PC-9 (cell line): ENCODE data around the gene COL5A1. TPM values are rescaled to one million over a fixed set of nuclear protein-coding genes. Genes with fewer than 3 reads are reported as not detected.

ENCODE experiments used
- BruUV-seq: library from RNA; stranded (reverse); fragments of 400-500 nt; replicated peaks from 2 replicates; lab custom pipeline; 2021; lab: Mats Ljungman, UMichigan
- CTCF ChIA-PET: fragments of 300-600 bp; sonication (Branson Sonifier 250); formaldehyde crosslinking; loops from one replicate; lab custom pipeline; 2022; ENCODE audit warnings: antibody characterized with exemption; lab: Charles Lee
- POLR2A ChIA-PET: fragments of 300-600 bp; sonication (Branson Sonifier 250); formaldehyde crosslinking; loops from one replicate; lab custom pipeline; 2022; ENCODE audit warnings: antibody characterized with exemption; ENCODE audit not compliant: unreplicated experiment; lab: Charles Lee
- DNase-seq, 2 experiments: peaks; one replicate each; pipeline versions ENCODE4 v3.0.0 to v3.0.0-alpha.2; 2015 to 2022; ENCODE audit warnings: mixed read lengths in 1 of 2
- H2AFZ ChIP-seq: fragments of 200-600 bp; sonication (generic); 2 replicates; pipeline ENCODE4 v1.8.1; 2017; ENCODE audit warnings: antibody characterized with exemption
- H3F3A ChIP-seq: fragments of 200-600 bp; sonication (generic); 2 replicates; pipeline ENCODE4 v1.8.1; 2017; ENCODE audit warnings: antibody characterized with exemption, mild to moderate bottlenecking, low read depth; ENCODE audit not compliant: insufficient read depth
- H3K27ac ChIP-seq: fragments of 200-600 bp; sonication (generic); 2 replicates; pipeline ENCODE4 v1.6.1; 2016; ENCODE audit warnings: mixed run types
- H3K27me3 ChIP-seq: fragments of 200-600 bp; sonication (generic); 2 replicates; pipeline ENCODE4 v1.6.1; 2016; ENCODE audit warnings: low read depth, mixed run types; ENCODE audit not compliant: insufficient read depth
- H3K36me3 ChIP-seq: fragments of 200-600 bp; sonication (generic); 2 replicates; pipeline ENCODE4 v1.6.1; 2016; ENCODE audit warnings: low read depth, mixed run types
- H3K4me1 ChIP-seq: fragments of 200-600 bp; sonication (generic); replicated peaks from 2 replicates; pipeline ENCODE4 v1.6.1; 2016; ENCODE audit warnings: mixed run types; ENCODE audit not compliant: insufficient read depth
- H3K4me2 ChIP-seq: fragments of 200-600 bp; sonication (generic); 2 replicates; pipeline ENCODE4 v1.6.1; 2017; ENCODE audit warnings: mixed run types
- H3K4me3 ChIP-seq: fragments of 200-600 bp; sonication (generic); 2 replicates; pipeline ENCODE4 v1.6.1; 2016; ENCODE audit warnings: mixed run types
- H3K79me2 ChIP-seq: fragments of 200-600 bp; sonication (generic); 2 replicates; pipeline ENCODE4 v1.6.1; 2017; ENCODE audit warnings: low read depth, mixed run types
- H3K9me2 ChIP-seq: fragments of 200-600 bp; sonication (generic); 2 replicates; pipeline ENCODE4 v1.8.1; 2017; ENCODE audit warnings: mild to moderate bottlenecking; ENCODE audit not compliant: insufficient read depth
- H3K9me3 ChIP-seq: fragments of 200-600 bp; sonication (generic); 2 replicates; pipeline ENCODE4 v1.8.1; 2016; ENCODE audit warnings: low read depth; ENCODE audit not compliant: insufficient read depth
- H4K20me1 ChIP-seq: fragments of 200-600 bp; sonication (generic); 2 replicates; pipeline ENCODE4 v1.8.1; 2017; ENCODE audit not compliant: insufficient read depth
- CTCF ChIP-seq: fragments of 200-600 bp; sonication (generic); conservative IDR thresholded peaks from 2 replicates; pipeline ENCODE4 v1.6.1; 2017; ENCODE audit warnings: mixed run types, antibody characterized with exemption, mild to moderate bottlenecking, moderate library complexity
- EZH2 ChIP-seq: fragments of 200-600 bp; sonication (generic); IDR thresholded peaks from 2 replicates; pipeline ENCODE4 v1.8.0; 2017; ENCODE audit warnings: antibody characterized with exemption, low read depth
- intact Hi-C: fragments of 100-400 bp; cut with micrococcal nuclease; formaldehyde crosslinking; loops from one replicate; pipeline ENCODE4 v1.10.0; 2022; ENCODE audit not compliant: unreplicated experiment
- total RNA-seq: library from RNA; stranded (reverse); gene quantifications from 2 replicates; pipeline ENCODE4 v1.2.3, GENCODE V29; 2021

COL5A1 gene
- total RNA-seq, 1 experiment from 2014 or later, result 15.2 TPM

GRCh38 chr9:134743853-134744252 lies 102.2 kb downstream of the COL5A1 start:
- no peaks in the 10 kb centered on the region for H3K4me1 ChIP-seq
- no peaks in the 10 kb centered on the region for H3K79me2 ChIP-seq
- H3K4me2 ChIP-seq, result no peak overlapping the region
- H3K27ac ChIP-seq, result no peak overlapping the region
- no peaks in the 10 kb centered on the region for H3K9me2 ChIP-seq
- no peaks in the 10 kb centered on the region for H3K36me3 ChIP-seq
- DNase-seq, result no peak
- H3F3A ChIP-seq, result peaks cover 11% of the 10 kb centered on the region
- peaks cover 39% of the 10 kb centered on the region for H3K27me3 ChIP-seq
- H2AFZ ChIP-seq, result no peak overlapping the region
- POLR2A ChIA-PET, result no interaction called here
- BruUV-seq, result no TSS peak
- intact Hi-C loops, result no loop called here
- H3K4me3 ChIP-seq, result no peak overlapping the region
- 0 out of 2 replicates have a peak, but pooled peaks cover 5% of the 10 kb centered on the region for H3K9me3 ChIP-seq
- CTCF ChIA-PET, result no interaction called here
- TF ChIP-seq CTCF (no peak), EZH2 (no peak)
- H4K20me1 ChIP-seq, result no peaks in the 10 kb centered on the region

GRCh38 chr9:134744385-134745295 lies 103.0 kb downstream of the COL5A1 start:
- H4K20me1 ChIP-seq, result no peaks in the 10 kb centered on the region
- H3K9me3 ChIP-seq, result 0 out of 2 replicates have a peak, but pooled peaks cover 5% of the 10 kb centered on the region

GRCh38 chr9:134747951-134748489 lies 106.4 kb downstream of the COL5A1 start:
- ChIA-PET POLR2A (no interaction called here), CTCF (no interaction called here)
- Histone ChIP-seq H3K4me2 (no peak overlapping the region), H2AFZ (no peak overlapping the region), H3K27ac (no peak overlapping the region), H3F3A (peaks cover 11% of the 10 kb centered on the region), H3K27me3 (peaks cover 21% of the 10 kb centered on the region), H3K9me2 (no peaks in the 10 kb centered on the region), H3K9me3 (0 out of 2 replicates have a peak, but pooled peaks cover 5% of the 10 kb centered on the region), H3K4me3 (no peak overlapping the region), H3K79me2 (no peaks in the 10 kb centered on the region), H4K20me1 (no peaks in the 10 kb centered on the region), H3K4me1 (no peaks in the 10 kb centered on the region), H3K36me3 (no peaks in the 10 kb centered on the region)
- DNase-seq, result no peak
- TF ChIP-seq CTCF (no peak), EZH2 (no peak)
- BruUV-seq, result no TSS peak
- intact Hi-C loops, result no loop called here

More at GRCh38 chr9:134744385-134745295, 103.0 kb downstream of the COL5A1 start:
- peaks cover 32% of the 10 kb centered on the region for H3K27me3 ChIP-seq
- CTCF ChIA-PET, result no interaction called here
- BruUV-seq, result no TSS peak
- H3K4me2 ChIP-seq, result no peak overlapping the region
- peaks cover 11% of the 10 kb centered on the region for H3F3A ChIP-seq
- intact Hi-C loops, result no loop called here
- H3K27ac ChIP-seq, result no peak overlapping the region
- H3K4me1 ChIP-seq, result no peaks in the 10 kb centered on the region
- POLR2A ChIA-PET, result no interaction called here
- no peak overlapping the region for H3K4me3 ChIP-seq
- DNase-seq, result no peak
- no peak overlapping the region for H2AFZ ChIP-seq
- no peaks in the 10 kb centered on the region for H3K79me2 ChIP-seq
- H3K9me2 ChIP-seq, result no peaks in the 10 kb centered on the region
- TF ChIP-seq EZH2, result no peak
- TF ChIP-seq CTCF, result no peak
- no peaks in the 10 kb centered on the region for H3K36me3 ChIP-seq
